Neural progenitor cell (in vitro differentiated cells): ENCODE measurements around the gene LRP2. TPM values are rescaled to one million over a fixed set of nuclear protein-coding genes. Genes with fewer than 3 reads are reported as not detected.
A peak's percentile ranks its signal among the peaks of the same experiment; 100 is the strongest.

Experiments used
- DNase-seq: peaks from one replicate; pipeline ENCODE4 v3.0.0-alpha.2; 2016; ENCODE audit warnings: low spot score
- H2AFZ ChIP-seq: fragments of 200-600 bp; sonication (generic); replicated peaks from 2 replicates; pipeline ENCODE4 v1.6.1; 2016; ENCODE audit warnings: antibody characterized with exemption
- H3F3A ChIP-seq: fragments of 200-600 bp; sonication (generic); 2 replicates; pipeline ENCODE4 v1.6.1; 2016; ENCODE audit warnings: antibody characterized with exemption, low read depth
- H3K27ac ChIP-seq: fragments of 200-600 bp; sonication (generic); 2 replicates; pipeline ENCODE4 v1.5.1; 2016; ENCODE audit warnings: mild to moderate bottlenecking
- H3K27me3 ChIP-seq: fragments of 200-600 bp; sonication (generic); 2 replicates; pipeline ENCODE4 v1.6.1; 2016; ENCODE audit warnings: mild to moderate bottlenecking, moderate library complexity
- H3K36me3 ChIP-seq: fragments of 200-600 bp; sonication (generic); 2 replicates; pipeline ENCODE4 v1.5.1; 2016
- H3K4me1 ChIP-seq: fragments of 200-600 bp; sonication (generic); 2 replicates; pipeline ENCODE4 v1.6.1; 2016; ENCODE audit warnings: mixed run types
- H3K4me2 ChIP-seq: fragments of 200-600 bp; sonication (generic); 2 replicates; pipeline ENCODE4 v1.6.1; 2016
- H3K4me3 ChIP-seq: fragments of 200-600 bp; sonication (generic); 2 replicates; pipeline ENCODE4 v1.5.1; 2016
- H3K79me2 ChIP-seq: fragments of 200-600 bp; sonication (generic); 2 replicates; pipeline ENCODE4 v1.6.1; 2016; ENCODE audit warnings: low read depth
- H3K9ac ChIP-seq: fragments of 200-600 bp; sonication (generic); 2 replicates; pipeline ENCODE4 v1.6.1; 2016
- H3K9me3 ChIP-seq: fragments of 200-600 bp; sonication (generic); 2 replicates; pipeline ENCODE4 v1.5.1; 2016; ENCODE audit warnings: low read depth
- H4K20me1 ChIP-seq: fragments of 200-600 bp; sonication (generic); 2 replicates; pipeline ENCODE4 v1.6.1; 2016; ENCODE audit warnings: low read depth
- H3K27ac Mint-ChIP-seq: 3 replicates; pipeline ENCODE4 v1.8.0; 2021; ENCODE audit warnings: mixed read lengths
- H3K27me3 Mint-ChIP-seq: 2 replicates; pipeline ENCODE4 v1.8.0; 2022; ENCODE audit warnings: low read depth, mild to moderate bottlenecking, inconsistent platforms, moderate library complexity, mixed read lengths; ENCODE audit not compliant: insufficient read depth
- H3K36me3 Mint-ChIP-seq: 3 replicates; pipeline ENCODE4 v1.8.0; 2021; ENCODE audit warnings: mixed read lengths
- H3K4me1 Mint-ChIP-seq: 3 replicates; pipeline ENCODE4 v1.8.0; 2021; ENCODE audit warnings: mixed read lengths
- H3K4me3 Mint-ChIP-seq: 3 replicates; pipeline ENCODE4 v1.8.0; 2021; ENCODE audit warnings: mild to moderate bottlenecking, moderate library complexity, mixed read lengths
- H3K9me3 Mint-ChIP-seq: 3 replicates; pipeline ENCODE4 v1.8.0; 2020; ENCODE audit warnings: mixed read lengths
- EZH2 ChIP-seq: fragments of 200-600 bp; sonication (generic); IDR thresholded peaks from 2 replicates; pipeline ENCODE4 v1.6.1; 2017; ENCODE audit warnings: antibody characterized with exemption, mild to moderate bottlenecking, moderate library complexity
- EZH2phosphoT487 ChIP-seq: fragments of 200-600 bp; sonication (generic); IDR thresholded peaks from 2 replicates; pipeline ENCODE4 v1.6.1; 2017; ENCODE audit warnings: antibody characterized with exemption
- total RNA-seq: library from RNA; depleted of rRNA; stranded (reverse); fragments of >200 nt; gene quantifications from 2 replicates; pipeline ENCODE4 v1.2.3, GENCODE V29; 2015; ENCODE audit warnings: low replicate concordance
- TF ChIP-seq, protein P1 (sequence below): fragments of 200-600 bp; sonication (generic); IDR thresholded peaks from 2 replicates; pipeline ENCODE4 v1.5.1; 2017; ENCODE audit warnings: antibody characterized with exemption, mild to moderate bottlenecking

The LRP2 gene
- total RNA-seq, 1 donor from 2014 or later = 143 TPM

DNA sequence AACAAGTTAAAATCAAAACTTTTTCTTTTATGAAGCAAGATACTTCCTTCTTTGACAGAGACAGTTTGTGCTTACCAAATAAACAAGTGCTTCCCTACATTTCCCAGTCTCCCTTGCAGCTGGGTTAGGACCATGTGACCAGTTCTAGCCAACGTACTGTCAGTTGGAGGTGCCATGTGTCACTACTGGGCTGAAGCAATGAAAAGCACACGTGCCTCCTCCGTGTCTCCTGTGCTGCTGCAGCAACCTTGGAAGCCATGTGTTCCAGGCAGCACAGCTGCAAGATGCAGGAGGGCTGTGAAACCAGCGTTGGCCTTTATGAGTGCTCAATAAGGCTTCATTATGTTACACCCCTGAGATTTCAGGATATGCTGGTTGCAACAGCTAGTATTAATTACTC, 199.7 kb downstream of the LRP2 start:
- no peak for TF ChIP-seq EZH2
- TF ChIP-seq, protein P1, sequence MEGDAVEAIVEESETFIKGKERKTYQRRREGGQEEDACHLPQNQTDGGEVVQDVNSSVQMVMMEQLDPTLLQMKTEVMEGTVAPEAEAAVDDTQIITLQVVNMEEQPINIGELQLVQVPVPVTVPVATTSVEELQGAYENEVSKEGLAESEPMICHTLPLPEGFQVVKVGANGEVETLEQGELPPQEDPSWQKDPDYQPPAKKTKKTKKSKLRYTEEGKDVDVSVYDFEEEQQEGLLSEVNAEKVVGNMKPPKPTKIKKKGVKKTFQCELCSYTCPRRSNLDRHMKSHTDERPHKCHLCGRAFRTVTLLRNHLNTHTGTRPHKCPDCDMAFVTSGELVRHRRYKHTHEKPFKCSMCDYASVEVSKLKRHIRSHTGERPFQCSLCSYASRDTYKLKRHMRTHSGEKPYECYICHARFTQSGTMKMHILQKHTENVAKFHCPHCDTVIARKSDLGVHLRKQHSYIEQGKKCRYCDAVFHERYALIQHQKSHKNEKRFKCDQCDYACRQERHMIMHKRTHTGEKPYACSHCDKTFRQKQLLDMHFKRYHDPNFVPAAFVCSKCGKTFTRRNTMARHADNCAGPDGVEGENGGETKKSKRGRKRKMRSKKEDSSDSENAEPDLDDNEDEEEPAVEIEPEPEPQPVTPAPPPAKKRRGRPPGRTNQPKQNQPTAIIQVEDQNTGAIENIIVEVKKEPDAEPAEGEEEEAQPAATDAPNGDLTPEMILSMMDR = no peak
- no peak for TF ChIP-seq EZH2phosphoT487
- H3K4me3 Mint-ChIP-seq = no peak overlapping the region
- H3F3A ChIP-seq = no peaks in the 10 kb centered on the region
- no peak overlapping the region for H3K9ac ChIP-seq
- H3K4me2 ChIP-seq = no peak overlapping the region
- no peaks in the 10 kb centered on the region for H3K79me2 ChIP-seq
- no peaks in the 10 kb centered on the region for H3K9me3 Mint-ChIP-seq
- DNase-seq = no peak
- no peak overlapping the region for H3K27ac Mint-ChIP-seq
- no peaks in the 10 kb centered on the region for H3K27me3 ChIP-seq
- H3K36me3 Mint-ChIP-seq = peaks cover 27% of the 10 kb centered on the region
- no peaks in the 10 kb centered on the region for H3K4me1 ChIP-seq
- H3K4me3 ChIP-seq = no peak overlapping the region
- no peaks in the 10 kb centered on the region for H4K20me1 ChIP-seq
- H3K27ac ChIP-seq = no peak overlapping the region
- H3K36me3 ChIP-seq = peaks cover 47% of the 10 kb centered on the region
- peaks cover 5% of the 10 kb centered on the region for H3K4me1 Mint-ChIP-seq
- no peak overlapping the region for H2AFZ ChIP-seq
- no peaks in the 10 kb centered on the region for H3K27me3 Mint-ChIP-seq
- H3K9me3 ChIP-seq = no peaks in the 10 kb centered on the region

DNA sequence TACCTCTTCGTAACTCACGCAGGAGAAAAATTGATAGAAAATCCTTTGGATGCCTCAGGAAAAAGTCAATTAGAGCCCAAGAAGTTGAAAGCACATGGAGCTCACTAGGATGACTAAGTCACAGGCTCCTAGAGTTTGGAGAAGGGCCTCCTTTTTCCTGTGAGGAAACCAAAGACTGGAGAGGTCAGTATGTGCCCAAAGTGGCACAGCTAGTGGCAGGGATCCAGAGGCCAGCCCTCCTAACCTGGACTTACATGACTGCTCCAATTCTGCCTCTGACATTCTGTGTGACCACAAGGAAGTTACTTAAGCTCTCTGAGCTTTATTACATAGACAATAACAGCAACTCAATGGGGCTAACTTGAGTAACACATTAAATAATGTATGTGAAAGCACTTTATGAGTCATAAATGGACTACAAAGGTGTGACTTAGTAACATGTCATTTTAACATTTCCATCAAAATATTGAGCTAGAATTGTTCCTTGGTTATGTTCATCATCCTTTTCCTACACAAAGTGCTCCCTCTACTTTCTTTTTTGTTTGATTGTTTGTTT, 201.3 kb downstream of the LRP2 start:
- no peak overlapping the region for H3K27ac Mint-ChIP-seq
- H3F3A ChIP-seq = no peaks in the 10 kb centered on the region
- TF ChIP-seq EZH2 = no peak
- TF ChIP-seq EZH2phosphoT487 = no peak
- TF ChIP-seq, protein P1 = no peak
- H3K36me3 ChIP-seq = peaks cover 55% of the 10 kb centered on the region
- peaks cover 5% of the 10 kb centered on the region for H3K4me1 Mint-ChIP-seq
- H2AFZ ChIP-seq = no peak overlapping the region
- no peaks in the 10 kb centered on the region for H3K79me2 ChIP-seq
- H4K20me1 ChIP-seq = no peaks in the 10 kb centered on the region
- no peak overlapping the region for H3K4me3 ChIP-seq
- no peaks in the 10 kb centered on the region for H3K27me3 ChIP-seq
- no peak overlapping the region for H3K4me3 Mint-ChIP-seq
- H3K4me2 ChIP-seq = no peak overlapping the region
- H3K9me3 ChIP-seq = no peaks in the 10 kb centered on the region
- H3K4me1 ChIP-seq = no peaks in the 10 kb centered on the region
- H3K36me3 Mint-ChIP-seq = peaks cover 33% of the 10 kb centered on the region
- H3K9me3 Mint-ChIP-seq = no peaks in the 10 kb centered on the region
- no peaks in the 10 kb centered on the region for H3K27me3 Mint-ChIP-seq
- no peak for DNase-seq
- peak overlapping the region; percentile 26 for H3K27ac ChIP-seq
- H3K9ac ChIP-seq = no peak overlapping the region

DNA sequence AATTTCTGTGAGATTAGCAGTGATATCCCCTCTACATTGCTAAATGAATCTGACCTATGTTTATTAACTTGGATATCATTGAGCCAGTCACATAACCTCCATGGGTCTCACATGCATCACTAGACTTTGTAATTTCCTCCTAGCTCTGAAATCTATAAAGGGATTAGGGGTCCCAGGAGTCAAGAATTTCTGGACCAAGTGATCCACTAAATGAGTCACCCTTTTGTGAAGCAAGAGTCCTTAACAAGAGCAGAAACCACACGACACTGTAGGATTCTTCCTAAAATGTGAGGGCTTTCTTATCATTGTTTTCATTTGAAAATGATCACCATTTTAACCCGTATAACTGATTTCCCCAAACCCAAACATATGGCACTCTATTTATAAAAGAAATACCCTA, 202.6 kb downstream of the LRP2 start:
- peaks cover under 1% of the 10 kb centered on the region for H3K9me3 Mint-ChIP-seq
- H3K4me3 ChIP-seq = no peak overlapping the region
- TF ChIP-seq EZH2 = no peak
- TF ChIP-seq, protein P1 = no peak
- no peak for TF ChIP-seq EZH2phosphoT487
- DNase-seq = no peak
- H3K36me3 Mint-ChIP-seq = peaks cover 36% of the 10 kb centered on the region
- no peak overlapping the region for H3K4me3 Mint-ChIP-seq
- no peaks in the 10 kb centered on the region for H3F3A ChIP-seq
- H3K4me2 ChIP-seq = no peak overlapping the region
- H3K9ac ChIP-seq = no peak overlapping the region
- H3K4me1 Mint-ChIP-seq = peaks cover 5% of the 10 kb centered on the region
- H3K27me3 Mint-ChIP-seq = no peaks in the 10 kb centered on the region
- H3K27ac Mint-ChIP-seq = no peak overlapping the region
- no peaks in the 10 kb centered on the region for H3K9me3 ChIP-seq
- no peaks in the 10 kb centered on the region for H3K4me1 ChIP-seq
- peak overlapping the region; percentile 1 for H3K27ac ChIP-seq
- H3K27me3 ChIP-seq = no peaks in the 10 kb centered on the region
- peaks cover 51% of the 10 kb centered on the region for H3K36me3 ChIP-seq
- H4K20me1 ChIP-seq = no peaks in the 10 kb centered on the region
- H2AFZ ChIP-seq = no peak overlapping the region
- H3K79me2 ChIP-seq = no peaks in the 10 kb centered on the region
